GM10266 (cell line): ENCODE measurements around the gene TSPAN33.
A peak's percentile ranks its signal among the peaks of the same experiment; 100 is the strongest.

Experiments used
- DNase-seq: peaks from one replicate; pipeline ENCODE4 v3.0.0; 2012; ENCODE audit errors: extremely low spot score
- TF ChIP-seq, protein P1 (sequence below): IDR thresholded peaks from 2 replicates; pipeline ENCODE4 v1.5.1; 2012; ENCODE audit warnings: mild to moderate bottlenecking, low read depth; ENCODE audit not compliant: control insufficient read depth, insufficient read depth; ENCODE audit errors: missing control alignments

TSPAN33 gene

GRCh38 chr7:129157651-129158050, 13.1 kb downstream of the TSPAN33 start:
- TF ChIP-seq, protein P1, sequence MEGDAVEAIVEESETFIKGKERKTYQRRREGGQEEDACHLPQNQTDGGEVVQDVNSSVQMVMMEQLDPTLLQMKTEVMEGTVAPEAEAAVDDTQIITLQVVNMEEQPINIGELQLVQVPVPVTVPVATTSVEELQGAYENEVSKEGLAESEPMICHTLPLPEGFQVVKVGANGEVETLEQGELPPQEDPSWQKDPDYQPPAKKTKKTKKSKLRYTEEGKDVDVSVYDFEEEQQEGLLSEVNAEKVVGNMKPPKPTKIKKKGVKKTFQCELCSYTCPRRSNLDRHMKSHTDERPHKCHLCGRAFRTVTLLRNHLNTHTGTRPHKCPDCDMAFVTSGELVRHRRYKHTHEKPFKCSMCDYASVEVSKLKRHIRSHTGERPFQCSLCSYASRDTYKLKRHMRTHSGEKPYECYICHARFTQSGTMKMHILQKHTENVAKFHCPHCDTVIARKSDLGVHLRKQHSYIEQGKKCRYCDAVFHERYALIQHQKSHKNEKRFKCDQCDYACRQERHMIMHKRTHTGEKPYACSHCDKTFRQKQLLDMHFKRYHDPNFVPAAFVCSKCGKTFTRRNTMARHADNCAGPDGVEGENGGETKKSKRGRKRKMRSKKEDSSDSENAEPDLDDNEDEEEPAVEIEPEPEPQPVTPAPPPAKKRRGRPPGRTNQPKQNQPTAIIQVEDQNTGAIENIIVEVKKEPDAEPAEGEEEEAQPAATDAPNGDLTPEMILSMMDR = no peak
- DNase-seq = no peak

- DNase-seq = no peak
- TF ChIP-seq, protein P1 = no peak
These were observed 15.0 kb downstream of the TSPAN33 start for GRCh38 chr7:129159539-129159938.

DNA sequence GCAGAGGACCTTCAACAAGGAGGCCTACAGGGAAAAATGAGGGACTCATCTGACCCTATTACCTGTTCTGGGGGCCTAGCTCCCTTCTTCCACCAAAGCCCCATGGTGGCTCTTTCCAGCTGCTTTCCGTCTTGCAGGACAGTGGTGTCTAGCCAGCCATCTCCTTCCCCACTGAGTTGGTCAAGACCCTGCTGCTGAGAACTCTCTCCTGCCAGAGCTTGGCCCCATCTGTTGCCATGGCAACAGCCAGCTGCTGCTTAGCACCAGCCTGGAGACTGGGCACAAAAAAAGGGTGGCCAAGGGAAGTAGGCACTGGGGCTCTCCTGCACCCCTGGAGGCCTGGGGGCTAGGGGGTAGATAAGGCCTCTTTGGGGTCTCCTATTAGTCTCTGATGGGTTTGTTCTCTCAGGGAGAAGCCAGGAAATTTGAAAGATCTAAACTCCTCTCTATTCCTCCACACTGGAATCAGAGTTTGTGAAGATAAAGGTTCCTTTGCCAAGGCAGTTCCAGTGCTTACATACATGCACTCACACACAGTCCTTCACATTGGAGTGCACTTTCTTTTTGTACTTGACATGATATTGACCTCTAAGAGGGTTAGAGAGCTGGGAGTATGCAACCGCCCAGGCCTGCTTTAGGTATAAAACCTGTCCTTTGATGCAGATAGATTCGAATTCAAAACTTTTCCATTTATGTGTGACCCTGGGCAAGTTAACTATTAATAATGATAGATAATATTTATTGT, 15.8 kb downstream of the TSPAN33 start:
- no peak for DNase-seq
- TF ChIP-seq, protein P1 = no peak

DNA sequence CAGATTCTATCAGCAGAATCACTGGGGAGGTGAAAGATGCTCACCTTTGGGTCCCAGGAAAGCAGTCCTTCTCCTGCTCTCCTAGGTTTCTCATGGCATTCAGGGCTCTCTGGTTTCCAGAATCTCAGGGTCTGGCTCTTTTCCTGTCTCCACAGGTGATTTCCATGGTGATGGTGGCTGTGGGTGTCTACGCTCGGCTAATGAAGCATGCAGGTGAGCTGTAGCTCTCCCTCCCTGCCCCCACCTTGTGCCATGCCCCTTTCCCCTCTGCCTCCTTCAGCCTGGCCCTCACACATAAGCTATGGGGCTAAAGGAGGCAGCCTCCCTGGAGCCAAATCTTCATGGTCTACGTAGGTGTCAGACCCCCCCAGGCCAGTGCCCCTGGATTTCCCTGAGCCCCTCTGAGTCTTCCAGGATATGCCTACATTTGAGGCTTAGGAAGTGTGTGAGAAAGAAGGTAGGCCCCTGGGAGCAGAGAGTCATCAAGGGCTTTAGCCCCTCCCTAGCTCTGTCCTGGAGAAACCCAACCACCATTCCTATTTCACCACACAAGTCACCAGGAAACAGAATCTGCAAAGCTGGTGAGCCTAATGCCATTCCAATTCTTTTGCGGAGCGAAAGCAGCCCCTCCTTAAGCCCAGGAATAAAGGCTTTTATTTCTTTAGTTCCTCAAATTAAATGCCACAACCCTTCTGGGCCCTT, 17.2 kb downstream of the TSPAN33 start:
- no peak for DNase-seq
- TF ChIP-seq, protein P1 = no peak

- TF ChIP-seq, protein P1 = no peak
- no peak for DNase-seq
These were observed 18.2 kb downstream of the TSPAN33 start for GRCh38 chr7:129162732-129163131.

DNA sequence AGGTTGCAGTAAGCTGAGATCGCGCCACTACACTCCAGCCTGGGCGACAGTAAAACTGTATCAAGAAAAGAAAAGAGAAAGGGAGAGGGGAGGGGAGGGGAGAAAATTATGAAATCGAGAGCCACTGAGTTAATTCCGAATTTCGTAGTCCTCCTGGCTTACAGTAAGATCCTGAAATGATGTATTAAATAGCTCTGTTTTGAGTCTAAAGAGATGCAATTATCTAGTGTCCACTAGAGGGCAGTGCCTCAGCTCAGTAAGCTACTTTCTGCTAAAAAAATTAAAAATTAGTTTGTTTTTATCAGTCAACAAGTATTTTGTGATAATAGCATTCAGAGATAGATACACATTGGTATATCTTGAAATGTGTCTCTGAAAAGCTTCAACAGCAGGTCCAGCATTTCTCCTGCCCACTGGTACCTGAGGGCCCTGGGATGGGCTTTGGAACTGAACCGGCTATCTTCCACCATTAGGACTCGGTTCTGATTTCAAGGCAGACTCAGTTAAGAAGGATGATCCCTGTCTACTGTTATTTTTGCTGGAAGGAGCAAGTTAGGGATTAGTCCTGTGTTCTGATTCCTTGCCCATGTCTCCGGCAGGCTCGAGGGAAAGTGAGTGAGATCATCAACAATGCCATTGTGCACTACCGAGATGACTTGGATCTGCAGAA, 19.5 kb downstream of the TSPAN33 start:
- TF ChIP-seq, protein P1 = peak; percentile 63
- peak; percentile 64 for DNase-seq

- TF ChIP-seq, protein P1 = no peak
- peak; percentile 78 for DNase-seq
These were observed 22.2 kb downstream of the TSPAN33 start for GRCh38 chr7:129166745-129167144.
